ENCODE results near the gene CBX6.
A peak's percentile ranks its signal among the peaks of the same experiment; 100 is the strongest.

CBX6 gene

GRCh38 chr22:38839686-38840085, 32.3 kb downstream of the CBX6 start:
- no peak for ATAC-seq

- ATAC-seq, result no peak
Observed at GRCh38 chr22:38837414-38837928, 34.5 kb downstream of the CBX6 start.

GRCh38 chr22:38835888-38836301, 36.1 kb downstream of the CBX6 start:
- no peak for ATAC-seq

- ATAC-seq, result no peak
Observed at GRCh38 chr22:38834991-38835390, 37.0 kb downstream of the CBX6 start.

GRCh38 chr22:38834215-38834953, 37.6 kb downstream of the CBX6 start:
- no peak for ATAC-seq

- no peak for ATAC-seq
Observed at GRCh38 chr22:38833061-38833460, 39.0 kb downstream of the CBX6 start.

- no peak for ATAC-seq
Observed at GRCh38 chr22:38832005-38832978, 39.7 kb downstream of the CBX6 start.

GRCh38 chr22:38831166-38831945, 40.7 kb downstream of the CBX6 start:
- no peak for ATAC-seq

- ATAC-seq, result no peak
Observed at GRCh38 chr22:38830845-38831108, 41.2 kb downstream of the CBX6 start.

GRCh38 chr22:38830026-38830844, 41.8 kb downstream of the CBX6 start:
- ATAC-seq, result no peak

GRCh38 chr22:38829485-38829884, 42.5 kb downstream of the CBX6 start:
- no peak for ATAC-seq

GRCh38 chr22:38828616-38829205, 43.3 kb downstream of the CBX6 start:
- no peak for ATAC-seq

GRCh38 chr22:38828191-38828590, 43.8 kb downstream of the CBX6 start:
- ATAC-seq, result no peak

GRCh38 chr22:38827510-38827909, 44.5 kb downstream of the CBX6 start:
- no peak for ATAC-seq

- ATAC-seq, result no peak
Observed at GRCh38 chr22:38826801-38827200, 45.2 kb downstream of the CBX6 start.

- ATAC-seq, result no peak
Observed at GRCh38 chr22:38826386-38826785, 45.6 kb downstream of the CBX6 start.

- ATAC-seq, result peak; percentile 44 to 68
Observed at GRCh38 chr22:38824585-38824984, 47.4 kb downstream of the CBX6 start.

- no peak for ATAC-seq
Observed at GRCh38 chr22:38823637-38824036, 48.4 kb downstream of the CBX6 start.

GRCh38 chr22:38823076-38823475, 48.9 kb downstream of the CBX6 start:
- ATAC-seq, result no peak

- no peak for ATAC-seq
Observed at GRCh38 chr22:38820020-38820419, 52.0 kb downstream of the CBX6 start.

GRCh38 chr22:38819387-38819940, 52.6 kb downstream of the CBX6 start:
- ATAC-seq, result no peak

Data from activated CD4-positive, CD25-positive, alpha-beta regulatory T cell treated with anti-CD3 and anti-CD28 coated beads, Interleukin-2, amount 50 U/mL, for 24 hours (primary cell).